Activated naive CD4-positive, alpha-beta T cell (primary cell): Measurements from ENCODE around the gene LCN15.
A peak's percentile ranks its signal among the peaks of the same experiment; 100 is the strongest.
"Not testable (repeated sequence)": the region's sequence is repeated elsewhere in the genome, so short reads cannot be mapped to it uniquely, and the experiment has no call there.

Experiments
- DNase-seq, 4 experiments: peaks; one replicate each; lab custom pipeline; 2025; lab: John Stamatoyannopoulos, UW

Gene LCN15

GRCh38 chr9:136794281-136794999, 30.1 kb upstream of the LCN15 start:
- DNase-seq = no peak

GRCh38 chr9:136793086-136793946, 29.0 kb upstream of the LCN15 start:
- no peak for DNase-seq

DNA sequence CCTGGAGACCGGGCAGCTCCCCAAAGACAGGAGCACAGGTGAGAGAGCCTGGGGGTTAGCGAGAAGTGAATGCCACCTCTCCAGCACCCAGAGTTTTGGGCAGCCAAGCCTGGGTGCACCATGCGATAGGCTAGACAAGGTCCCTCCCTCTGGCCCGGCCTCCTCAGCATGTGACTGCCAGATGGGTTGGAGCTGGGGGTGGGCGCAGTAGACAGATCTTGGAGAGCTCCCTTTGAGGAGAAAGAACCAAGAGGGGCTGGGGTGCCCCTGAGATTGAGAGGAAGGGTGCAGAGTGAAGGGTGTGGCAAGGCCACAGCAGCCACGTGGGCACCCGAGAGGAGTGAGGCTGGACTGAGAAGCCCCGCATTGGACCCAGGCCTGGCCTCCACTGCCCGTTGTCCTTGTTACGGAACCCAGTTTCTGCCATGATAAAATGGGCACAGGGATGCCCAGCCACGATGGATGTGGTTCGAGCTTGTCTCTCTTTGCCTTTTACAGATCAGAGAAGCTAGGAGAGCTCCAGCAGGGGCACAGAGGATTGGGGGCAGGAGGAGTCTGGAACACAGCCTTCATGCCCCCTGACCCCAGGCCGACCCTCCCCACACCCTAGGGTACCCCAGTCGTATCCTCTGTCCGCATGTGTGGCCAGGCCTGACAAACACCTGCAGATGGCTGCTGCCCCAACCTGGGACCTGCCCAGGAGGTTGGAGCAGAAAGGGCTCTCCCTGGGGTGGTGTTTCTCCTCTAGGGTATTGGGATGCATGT, 28.2 kb upstream of the LCN15 start:
- no peak for DNase-seq

- peak; percentile 48 to 71 (median 54) for DNase-seq
These were observed 27.4 kb upstream of the LCN15 start for GRCh38 chr9:136791516-136792276.

- peak; percentile 99 to 100 (median 100) for DNase-seq
These were observed 26.6 kb upstream of the LCN15 start, which contains the start of gene TMEM141 for GRCh38 chr9:136790640-136791515. Gene TMEM141 (plus strand): TSS chr9:136791344. CDS start chr9:136791371, 27 bp downstream.

- DNase-seq = no peak
These were observed 25.2 kb upstream of the LCN15 start for GRCh38 chr9:136789523-136789937.

DNA sequence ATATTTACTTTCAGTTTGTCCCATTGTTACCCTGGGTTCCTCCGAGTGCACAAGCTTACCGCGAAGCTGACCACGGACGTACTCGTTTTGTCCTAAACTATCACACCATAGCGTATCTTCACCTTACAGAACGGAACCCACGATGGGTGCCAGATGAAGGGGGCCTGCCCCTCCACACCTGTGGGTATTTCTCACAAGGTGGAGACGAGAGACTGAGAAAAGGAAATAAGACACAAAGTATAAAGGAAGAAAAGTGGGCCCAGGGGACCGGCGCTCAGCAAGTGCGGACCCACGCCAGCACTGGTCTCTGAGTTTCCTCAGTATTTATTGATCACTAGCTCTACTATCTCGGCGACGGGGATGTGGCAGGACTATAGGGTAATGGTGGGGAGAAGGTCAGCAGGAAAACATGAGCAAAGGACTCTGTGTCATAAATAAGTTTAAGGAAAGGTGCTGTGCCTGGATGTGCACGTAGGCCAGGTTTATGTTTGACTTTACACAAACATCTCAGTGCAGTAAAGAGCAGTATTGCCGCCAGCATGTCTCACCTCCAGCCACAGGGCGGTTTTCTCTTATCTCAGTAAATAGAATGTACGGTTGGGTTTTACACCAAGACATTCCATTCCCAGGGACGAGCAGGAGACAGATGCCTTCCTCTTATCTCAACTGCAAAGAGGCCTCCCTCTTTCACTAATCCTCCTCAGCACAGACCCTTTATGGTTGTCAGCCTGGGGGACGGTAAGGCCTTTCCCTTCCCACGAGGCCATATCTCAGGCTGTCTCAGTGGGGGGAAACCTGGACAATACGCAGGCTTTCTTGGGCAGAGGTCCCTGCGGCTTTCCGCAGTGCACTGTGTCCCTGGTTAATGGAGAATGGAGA, 24.6 kb upstream of the LCN15 start:
- DNase-seq = not testable (repeated sequence)

- DNase-seq = peak in 2 of 4 experiments; percentile 35 to 45
These were observed 23.5 kb upstream of the LCN15 start for GRCh38 chr9:136787690-136788400.

DNA sequence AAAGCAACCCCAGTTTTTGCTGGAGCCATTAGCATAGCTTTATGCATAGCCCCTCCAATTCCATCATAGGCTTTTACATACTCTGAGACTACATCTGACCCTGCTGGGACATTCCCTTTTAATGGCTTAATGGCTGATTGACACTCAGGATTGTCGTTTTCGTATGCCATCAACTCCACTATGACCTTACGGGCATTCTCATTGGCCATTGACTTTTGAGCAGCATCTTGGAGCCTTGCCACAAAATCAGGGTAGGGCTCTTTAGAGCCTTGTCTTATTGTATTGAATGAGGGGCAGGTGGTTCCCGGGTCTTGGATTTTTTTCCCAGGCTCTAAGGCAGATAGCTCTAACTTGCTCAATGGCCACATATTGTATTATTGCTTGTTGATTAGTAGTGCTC, 22.7 kb upstream of the LCN15 start:
- DNase-seq = not testable (repeated sequence)

- no peak for DNase-seq
These were observed 22.1 kb upstream of the LCN15 start for GRCh38 chr9:136786451-136786850.

DNA sequence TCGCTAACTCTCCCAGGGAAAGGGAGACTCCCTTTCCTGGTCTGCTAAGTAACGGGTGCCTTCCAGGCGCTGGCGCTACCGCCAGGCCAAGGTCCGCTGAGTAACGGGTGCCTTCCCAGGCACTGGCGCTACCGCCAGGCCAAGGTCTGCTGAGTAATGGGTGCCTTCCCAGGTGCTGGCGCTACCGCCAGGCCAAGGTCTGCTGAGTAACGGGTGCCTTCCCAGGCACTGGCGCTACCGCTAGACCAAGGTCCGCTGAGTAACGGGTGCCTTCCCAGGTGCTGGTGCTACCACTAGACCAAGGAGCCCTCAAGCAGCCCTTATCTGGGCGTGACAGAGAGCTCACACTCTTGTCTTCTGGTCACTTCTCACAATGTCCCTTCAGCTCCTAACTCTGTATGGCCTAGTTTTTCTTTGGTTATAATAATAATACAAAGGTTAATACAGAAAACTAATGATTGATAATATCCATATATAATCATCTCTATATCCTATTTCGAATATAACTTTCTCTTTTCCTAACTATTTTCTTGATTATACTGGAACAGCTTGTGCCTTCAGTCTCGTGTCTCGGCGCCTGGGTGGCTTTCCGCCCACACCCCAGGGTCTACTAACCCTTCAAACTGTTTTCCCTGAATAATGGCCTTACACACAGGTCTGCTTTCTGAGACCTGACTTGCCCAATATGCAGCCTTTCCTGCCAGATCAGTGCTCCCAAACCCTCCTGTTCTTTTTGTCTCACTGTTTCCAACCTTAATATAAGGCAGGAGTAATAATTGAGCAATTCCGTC, 21.4 kb upstream of the LCN15 start:
- DNase-seq = not testable (repeated sequence)

- DNase-seq = no peak
These were observed 20.7 kb upstream of the LCN15 start for GRCh38 chr9:136784997-136785361.

- DNase-seq = no peak
These were observed 20.1 kb upstream of the LCN15 start for GRCh38 chr9:136784249-136784996.

- no peak for DNase-seq
These were observed 18.1 kb upstream of the LCN15 start for GRCh38 chr9:136782452-136782851.

GRCh38 chr9:136779808-136780207, 15.5 kb upstream of the LCN15 start:
- no peak for DNase-seq

GRCh38 chr9:136777359-136777758, 13.0 kb upstream of the LCN15 start:
- DNase-seq = no peak

- no peak for DNase-seq
These were observed 12.6 kb upstream of the LCN15 start for GRCh38 chr9:136776947-136777346.
